NCI-H1092 treated with DMSO at 0.1 percent for 48 hours (cell line): ENCODE measurements around the gene AKAP8.

Experiments used
- DNase-seq: peaks from one replicate; lab custom pipeline; 2025; lab: John Stamatoyannopoulos, UW

The AKAP8 gene

GRCh38 chr19:15332311-15332996, 47.1 kb downstream of the AKAP8 start, which contains the start of gene BRD4:
Gene BRD4, minus strand, starts transcription at chr19:15332539. Its CDS starts 59,440 bp downstream, at chr19:15273099.
- peak; percentile 57 for DNase-seq

DNA sequence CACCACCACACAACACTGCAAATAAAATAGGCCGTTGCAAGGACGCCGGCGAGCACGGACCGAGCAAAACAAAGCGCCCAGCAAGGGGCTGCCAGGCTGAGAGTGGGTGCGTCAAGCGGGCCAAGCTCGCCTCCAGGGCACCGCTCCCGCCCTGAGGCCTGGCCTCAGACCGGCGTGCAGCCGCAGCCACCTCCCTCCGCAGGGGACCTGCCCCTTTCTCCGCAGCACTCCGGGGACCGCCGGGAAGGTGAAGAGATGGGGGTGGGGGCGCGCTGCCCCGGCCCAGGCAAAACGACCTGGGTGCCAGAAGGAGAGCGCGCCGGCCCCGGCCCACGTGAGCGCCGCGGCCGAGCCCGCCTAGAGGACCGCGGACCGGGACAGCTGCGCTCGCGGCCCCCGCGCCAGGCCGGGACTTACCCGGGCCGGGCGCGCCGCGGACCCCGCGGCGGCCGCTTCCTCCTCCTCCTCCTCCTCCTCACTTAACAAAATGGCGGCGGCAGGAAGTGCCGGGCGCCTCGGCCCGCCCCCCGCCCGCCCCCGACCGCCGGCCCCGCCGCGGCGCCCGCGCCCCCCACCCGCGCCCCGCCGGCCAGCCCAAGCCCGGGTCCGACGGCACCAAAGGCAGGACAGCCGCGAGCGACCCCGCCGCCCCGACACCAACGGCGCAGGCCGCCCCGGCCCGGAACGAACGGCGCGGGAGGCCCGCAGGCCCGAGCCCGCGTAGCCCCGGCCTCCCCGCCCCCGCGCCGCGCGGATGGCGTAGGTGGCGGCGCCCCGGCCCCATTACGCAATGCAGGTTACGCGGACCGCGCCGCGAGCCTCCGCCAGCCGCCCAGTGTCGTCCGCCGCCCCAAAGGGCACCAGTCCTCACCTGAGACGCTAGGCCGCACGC, 47.9 kb downstream of the AKAP8 start:
- DNase-seq, result no peak

DNA sequence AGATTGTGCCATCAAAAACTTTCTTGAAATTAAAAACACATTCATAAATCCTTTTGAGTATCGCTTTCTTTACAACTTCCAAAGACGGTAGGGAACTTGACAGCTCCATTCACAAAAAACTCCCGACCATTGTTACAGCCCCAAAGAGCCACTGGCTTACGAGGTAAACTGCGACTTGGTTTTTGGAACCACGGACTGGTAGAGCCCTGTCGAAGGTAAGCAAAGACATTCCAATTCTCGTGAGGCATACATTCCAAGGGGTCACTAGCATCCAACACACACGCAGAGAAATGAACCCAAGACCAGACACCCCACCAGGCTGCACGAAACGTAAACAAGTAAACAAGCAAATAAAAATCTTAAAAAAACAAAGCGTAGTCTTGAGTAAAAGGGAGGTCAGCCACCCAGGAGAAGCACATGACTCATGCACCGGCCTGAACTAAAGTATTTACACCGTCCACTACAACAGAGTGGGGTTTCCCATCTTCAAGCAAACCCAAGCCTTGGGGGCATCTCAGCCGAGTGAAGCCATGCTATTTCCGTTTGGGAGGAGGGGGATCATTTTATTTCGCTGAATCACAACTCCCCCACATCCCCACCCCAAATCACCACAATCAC, 48.7 kb downstream of the AKAP8 start:
- DNase-seq, result no peak

- no peak for DNase-seq
Measured at GRCh38 chr19:15328312-15328711, 51.3 kb downstream of the AKAP8 start.

GRCh38 chr19:15324791-15325519, 54.6 kb downstream of the AKAP8 start:
- no peak for DNase-seq

DNA sequence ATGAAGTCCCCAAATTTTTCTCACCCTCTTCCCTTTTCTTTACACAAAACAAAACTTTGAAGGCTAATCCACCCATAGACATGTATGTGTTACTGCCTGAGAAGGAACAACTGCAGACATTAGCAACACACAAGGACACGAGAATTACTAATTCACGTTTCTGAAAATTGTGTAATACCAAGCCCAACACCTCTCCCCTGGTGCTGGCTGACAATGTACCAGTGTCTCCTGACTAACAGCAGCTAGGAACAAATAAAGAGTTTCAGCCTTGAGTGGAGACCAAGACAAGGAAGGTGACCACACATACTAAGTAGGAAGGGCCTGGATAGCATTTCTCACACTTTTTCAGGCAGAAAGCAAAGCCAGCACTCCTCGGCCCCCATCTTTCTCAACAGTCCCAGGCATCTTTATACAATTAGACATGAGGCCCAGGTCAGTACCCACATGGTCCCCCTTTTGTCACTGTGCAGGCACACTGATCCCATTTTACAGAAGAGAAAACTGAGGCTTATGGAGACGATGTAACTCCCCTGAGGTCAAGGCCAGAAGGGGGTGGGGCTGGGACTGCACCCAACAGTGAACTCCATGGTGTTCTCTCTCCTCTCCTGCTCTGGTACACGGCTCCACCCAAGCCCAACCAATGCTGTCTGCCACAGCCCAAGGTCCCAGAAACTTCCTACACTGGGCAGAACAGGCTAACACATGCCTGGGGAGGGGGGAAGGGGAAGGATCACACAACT, 55.9 kb downstream of the AKAP8 start:
- DNase-seq, result no peak

- DNase-seq, result no peak
Measured at GRCh38 chr19:15321739-15322138, 57.8 kb downstream of the AKAP8 start.

DNA sequence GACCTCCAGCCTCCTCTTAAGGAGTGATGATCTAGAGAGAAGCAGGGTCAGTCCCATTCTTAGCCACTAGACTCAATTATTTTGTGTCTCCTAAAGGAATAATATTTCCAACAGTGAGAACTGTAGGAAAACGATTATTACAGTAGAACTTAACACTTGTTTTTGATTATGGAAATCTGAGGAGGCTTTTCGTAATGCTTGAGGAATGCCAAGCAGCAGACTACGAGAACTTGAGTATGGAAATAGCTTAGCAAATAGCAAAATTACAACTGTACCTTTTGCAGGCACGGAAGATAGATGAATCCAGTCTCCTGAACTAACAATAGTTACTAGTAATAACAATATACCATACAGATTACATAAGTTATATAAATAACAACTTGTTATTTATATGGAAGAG, 59.5 kb downstream of the AKAP8 start:
- DNase-seq, result no peak

GRCh38 chr19:15318241-15318691, 61.3 kb downstream of the AKAP8 start:
- no peak for DNase-seq

GRCh38 chr19:15317392-15318071, 62.1 kb downstream of the AKAP8 start:
- DNase-seq, result no peak

- DNase-seq, result no peak
Measured at GRCh38 chr19:15316498-15316897, 63.1 kb downstream of the AKAP8 start.

DNA sequence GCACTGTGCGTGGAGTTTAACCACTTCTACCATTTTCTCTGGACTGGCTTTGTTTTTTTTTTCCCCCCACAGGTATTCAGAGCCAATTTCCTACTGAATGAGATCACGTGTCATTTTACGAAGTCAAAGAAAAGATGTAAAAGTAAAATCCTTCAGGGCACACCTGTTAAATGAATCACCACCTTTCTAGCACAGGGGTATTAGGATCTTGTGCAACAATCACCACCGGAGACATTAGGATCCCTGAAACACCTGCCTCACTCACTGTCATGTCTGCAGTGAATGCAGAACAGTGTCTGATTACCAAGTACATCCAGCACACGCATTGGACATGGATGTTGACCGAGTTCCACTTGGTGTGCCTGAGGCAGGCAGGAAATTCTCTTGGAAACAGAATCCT, 64.5 kb downstream of the AKAP8 start:
- no peak for DNase-seq

DNA sequence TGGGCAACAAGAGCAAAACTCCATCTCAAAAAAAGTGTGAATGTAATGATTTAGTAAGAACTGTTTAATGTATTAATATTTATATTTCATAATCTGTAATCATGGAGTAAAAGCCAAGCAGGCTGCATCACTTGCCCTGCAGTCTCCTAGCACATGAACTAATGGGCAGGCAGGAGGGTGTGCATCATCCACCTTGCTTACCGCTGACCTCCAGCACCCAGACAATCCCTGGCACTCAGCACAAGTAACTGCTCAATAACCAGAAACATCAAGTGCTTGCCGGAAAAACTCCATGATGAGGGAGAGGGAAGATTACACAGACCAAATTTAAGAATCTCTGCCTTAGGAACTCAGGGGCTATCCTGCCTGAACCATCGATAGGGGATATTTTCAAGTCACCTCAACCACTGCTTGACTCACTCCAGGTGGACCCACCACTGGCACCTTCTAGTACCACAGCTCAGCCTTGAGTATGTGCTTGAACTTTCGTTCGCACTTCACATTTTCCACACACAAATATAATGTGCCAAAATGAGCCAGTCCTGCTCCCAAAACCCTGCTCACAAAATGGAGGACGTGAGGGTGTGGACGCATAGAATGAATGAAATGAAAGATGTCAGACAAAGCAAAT, 65.8 kb downstream of the AKAP8 start:
- no peak for DNase-seq

DNA sequence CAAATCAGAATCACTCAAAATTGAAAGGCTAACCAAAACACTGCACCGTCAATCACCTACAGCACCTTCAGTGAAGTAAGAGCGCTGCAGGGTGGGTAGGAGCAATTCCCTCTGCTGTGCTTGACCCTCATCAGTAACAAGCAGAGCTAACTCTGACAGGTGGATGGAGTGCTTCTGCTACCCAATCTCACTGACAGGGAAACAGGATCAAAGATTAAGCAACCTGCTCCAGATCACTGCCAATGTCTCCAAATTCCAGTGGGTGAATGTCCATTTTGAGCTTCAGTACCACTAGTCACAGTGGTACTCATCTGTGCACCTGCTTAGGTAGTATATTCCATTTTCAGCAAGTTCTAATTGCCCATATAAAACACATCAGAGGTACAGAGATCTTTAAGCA, 72.4 kb downstream of the AKAP8 start:
- DNase-seq, result no peak

- no peak for DNase-seq
Measured at GRCh38 chr19:15305582-15306334, 73.8 kb downstream of the AKAP8 start.

GRCh38 chr19:15304140-15304705, 75.4 kb downstream of the AKAP8 start:
- no peak for DNase-seq
